ENCODE measurements around the gene NCOA6.

The NCOA6 gene

DNA sequence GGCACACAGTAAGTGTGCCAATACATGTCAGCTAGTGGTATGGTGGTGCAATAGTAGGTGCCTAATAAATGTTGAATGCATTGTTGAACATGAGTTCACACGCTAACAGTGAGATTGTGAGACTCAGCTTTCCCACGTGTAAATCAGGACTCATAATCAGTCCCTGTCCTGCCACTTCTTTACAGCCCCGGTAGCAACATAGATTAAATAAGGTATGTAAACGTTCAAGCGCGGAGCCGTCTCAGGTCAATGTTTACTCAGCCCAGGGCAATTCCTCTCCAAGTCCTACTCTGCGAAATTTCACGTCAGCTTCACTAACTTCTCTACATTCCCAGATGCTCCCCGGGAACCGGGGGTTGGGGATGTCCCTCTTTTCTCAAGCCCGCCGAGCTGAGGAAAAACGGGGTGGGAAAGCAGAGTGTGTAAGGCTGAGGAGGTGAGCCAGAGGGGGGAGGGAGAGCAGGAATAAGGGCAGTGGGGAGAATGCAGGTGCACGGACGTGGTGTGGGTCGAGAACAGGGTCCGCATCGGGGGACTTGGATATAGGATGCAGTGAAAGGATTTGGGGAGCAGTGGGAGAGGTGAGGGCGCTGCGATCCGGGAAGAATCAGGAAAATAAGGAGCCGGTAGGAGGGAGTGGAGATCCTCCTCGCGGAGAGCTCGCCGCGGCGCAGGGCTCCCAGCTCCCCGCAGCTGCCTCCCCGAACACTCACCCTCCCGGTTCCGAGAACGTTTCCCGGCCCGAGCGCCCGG is 121.9 kb downstream of the NCOA6 start:
- no peak for DNase-seq

GRCh38 chr20:34703061-34703423 is 122.4 kb downstream of the NCOA6 start:
- no peak for DNase-seq

DNA sequence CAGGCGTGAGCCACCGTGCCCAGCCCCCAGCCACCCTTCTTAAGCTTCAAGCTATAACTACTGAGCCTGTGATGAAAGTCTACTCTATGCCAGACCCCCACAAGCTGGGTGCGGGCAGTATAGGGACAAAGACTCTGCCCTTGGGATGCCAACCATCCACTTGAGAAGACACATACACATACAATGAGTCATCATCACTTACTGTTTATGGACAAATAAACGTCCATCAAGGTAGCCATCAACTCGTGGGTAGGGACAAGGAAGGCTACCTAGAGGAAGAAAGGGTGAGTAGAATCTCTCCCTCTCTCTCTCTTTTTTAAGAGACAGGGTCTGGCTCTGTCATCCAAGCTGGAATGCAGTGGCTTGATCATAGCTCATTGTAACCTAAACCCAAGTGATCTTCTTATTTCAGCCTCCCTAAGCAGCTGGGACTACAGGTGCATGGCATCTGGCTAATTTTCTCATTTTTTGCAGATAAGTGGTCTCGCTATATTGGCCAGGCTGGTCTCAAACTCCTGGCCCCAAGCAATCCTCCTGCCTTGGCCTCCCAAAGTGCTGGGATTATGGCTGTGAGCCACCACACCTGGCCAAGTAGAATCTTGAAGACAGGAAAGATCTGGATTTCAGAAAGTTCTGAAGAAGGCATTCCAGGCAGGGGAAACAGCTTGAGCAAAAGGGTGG is 123.9 kb downstream of the NCOA6 start:
- no peak for DNase-seq

DNA sequence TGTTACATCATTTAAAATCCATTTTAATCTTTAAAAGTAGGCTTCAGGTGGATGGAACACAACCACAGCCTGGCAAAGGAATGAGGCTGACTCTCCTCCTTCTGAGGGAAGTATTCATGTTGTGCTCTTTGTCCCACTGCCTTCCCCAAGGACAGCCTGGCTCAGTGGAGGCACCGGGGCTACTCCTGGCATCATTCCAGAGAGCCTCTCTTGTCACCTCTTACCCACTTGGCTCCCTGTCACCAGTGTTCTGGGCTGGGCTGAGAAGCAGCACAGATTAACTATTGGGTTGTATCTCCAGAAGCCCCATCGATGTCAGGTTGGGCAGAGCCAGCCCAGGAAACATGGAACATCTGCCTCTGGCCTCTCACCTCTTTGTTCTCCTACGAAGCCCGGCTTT is 132.0 kb downstream of the NCOA6 start:
- no peak for DNase-seq

DNA sequence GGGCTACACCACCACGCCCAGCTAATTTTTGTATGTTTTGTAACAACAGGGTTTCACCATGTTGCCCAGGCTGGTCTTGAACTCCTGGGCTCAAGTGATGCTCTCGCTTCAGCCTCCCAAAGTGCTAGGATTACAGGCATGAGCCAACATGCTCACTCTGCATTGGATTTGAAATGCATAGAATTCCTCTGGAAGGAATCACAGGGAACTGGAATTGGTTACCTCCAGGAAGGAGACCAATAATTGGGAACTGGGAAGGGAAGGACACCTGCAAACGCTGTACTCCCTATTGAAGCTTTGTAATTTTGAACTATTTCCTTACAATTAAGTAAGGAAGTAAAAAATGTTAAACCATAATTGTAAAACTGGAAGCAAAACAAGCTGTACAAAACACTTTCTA is 133.6 kb downstream of the NCOA6 start:
- DNase-seq = no peak

DNA sequence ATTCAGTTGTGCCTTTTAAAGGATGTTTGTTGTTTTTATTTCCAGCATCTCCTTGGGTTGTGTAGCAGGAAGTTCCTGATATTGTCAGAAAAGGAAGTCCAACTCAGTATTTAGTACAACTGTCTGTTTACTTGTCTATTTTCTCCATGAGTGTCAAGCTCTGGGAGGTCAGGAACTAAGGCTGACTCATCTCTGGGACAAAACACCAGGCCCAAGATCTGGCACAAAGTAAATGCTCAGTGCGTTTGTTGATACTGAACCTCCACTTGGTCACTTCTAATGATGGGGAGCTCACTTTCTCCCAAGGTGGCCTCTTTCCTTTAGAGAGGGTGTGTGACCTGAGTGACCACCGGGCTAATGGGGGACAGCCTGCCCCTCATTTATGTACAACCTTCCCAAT is 136.0 kb downstream of the NCOA6 start:
- DNase-seq = no peak

- no peak for DNase-seq
Observed at GRCh38 chr20:34683667-34684066, 141.8 kb downstream of the NCOA6 start.

DNA sequence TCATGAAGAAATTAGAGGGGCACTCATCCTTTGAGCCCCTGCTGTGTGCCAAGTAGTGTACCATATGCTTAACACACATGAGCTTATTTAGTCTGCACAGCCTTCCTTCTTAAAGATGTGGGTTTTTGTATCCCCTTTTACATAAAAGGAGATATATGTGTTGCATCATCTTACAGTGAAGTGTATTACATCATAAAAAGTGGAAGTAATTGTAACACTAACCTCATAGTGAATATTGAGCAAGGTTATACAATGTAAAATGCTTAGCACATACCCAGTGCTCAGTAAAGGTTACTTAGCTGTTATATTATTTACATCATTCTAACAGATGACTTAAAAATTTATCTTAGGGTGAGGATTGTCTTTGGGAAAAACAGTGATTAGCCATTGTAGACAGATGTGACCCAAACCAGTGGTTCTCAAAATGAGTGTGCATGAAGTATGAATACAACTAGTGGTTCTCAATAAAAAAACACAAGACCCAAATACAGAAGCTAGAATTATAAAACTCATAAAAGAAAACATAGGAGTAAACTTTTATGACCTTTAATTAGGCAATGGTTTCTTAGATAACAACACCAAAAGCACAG is 144.8 kb downstream of the NCOA6 start:
- no peak for DNase-seq

DNA sequence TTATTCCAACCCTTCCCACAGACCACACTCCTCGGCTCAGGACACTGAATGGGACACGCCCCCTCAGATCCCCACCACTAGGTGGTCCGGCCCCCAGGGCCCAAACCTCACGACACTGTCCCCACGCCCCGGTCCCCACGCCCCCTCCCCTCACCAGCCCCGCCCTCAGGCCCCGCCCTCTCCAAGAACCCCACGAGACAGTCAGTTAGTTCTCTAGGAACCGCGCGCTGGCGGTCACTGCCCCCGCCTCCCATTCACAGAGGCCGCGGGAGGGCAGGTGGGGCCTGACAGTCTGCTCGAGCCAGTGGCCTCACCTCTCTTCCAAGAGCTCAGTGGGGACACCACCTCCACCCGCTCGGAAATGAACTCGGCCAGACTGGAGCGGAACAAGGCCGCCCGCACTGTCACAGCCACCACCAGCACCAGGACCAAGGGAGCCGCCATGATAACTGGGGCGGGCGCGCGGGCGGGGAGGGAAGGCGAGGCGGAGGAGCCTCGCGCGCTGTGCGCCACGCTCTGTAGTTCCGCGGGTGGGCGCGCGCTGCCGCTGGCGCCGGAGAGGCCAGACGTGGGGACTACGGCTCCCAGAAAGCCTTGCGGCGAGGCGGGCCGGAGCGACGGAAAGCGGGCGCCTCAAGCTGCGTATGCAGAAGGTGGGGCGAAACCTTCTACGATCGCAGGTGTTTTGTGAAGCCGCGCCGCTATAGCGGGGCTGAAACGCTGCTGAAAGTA is 148.6 kb downstream of the NCOA6 start, which contains the start of gene PIGU:
Gene PIGU, minus strand, starts transcription at position 451 of the 732 bp plus-strand sequence. Its CDS starts 7 bp downstream, at position 444.
- DNase-seq = peak; percentile 98

DNA sequence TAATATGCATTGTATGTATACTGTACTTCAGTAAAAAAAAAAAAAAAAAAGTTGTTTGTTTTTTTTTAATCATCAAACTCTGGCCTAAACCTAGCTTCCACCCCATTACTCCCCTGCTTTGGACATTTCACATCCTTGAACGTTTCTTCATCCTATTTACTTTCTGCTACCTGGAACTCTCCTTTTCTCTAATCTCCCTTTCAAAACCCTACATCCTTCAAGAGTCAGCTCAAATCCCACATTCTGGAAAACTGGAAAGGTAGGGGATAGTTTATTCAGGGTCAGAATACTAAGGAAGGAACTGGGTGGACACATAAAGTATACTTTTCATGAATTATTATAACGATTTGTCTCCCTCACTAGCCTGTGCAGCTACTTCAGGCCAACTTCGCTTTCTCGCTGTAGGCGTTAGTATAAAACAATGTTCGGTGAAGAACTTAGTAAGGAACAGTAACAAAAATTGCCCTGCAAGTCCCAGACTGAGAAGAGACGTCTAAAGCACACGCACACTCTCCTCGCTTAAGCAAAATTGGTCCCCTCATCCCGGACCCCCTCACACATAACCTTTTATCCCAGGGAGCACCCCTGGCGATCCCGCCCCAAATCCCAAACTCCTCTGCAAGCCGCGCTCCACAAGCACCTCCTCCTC is 149.3 kb downstream of the NCOA6 start:
- DNase-seq = no peak

- no peak for DNase-seq
Observed at GRCh38 chr20:34675561-34675960, 149.9 kb downstream of the NCOA6 start.

DNA sequence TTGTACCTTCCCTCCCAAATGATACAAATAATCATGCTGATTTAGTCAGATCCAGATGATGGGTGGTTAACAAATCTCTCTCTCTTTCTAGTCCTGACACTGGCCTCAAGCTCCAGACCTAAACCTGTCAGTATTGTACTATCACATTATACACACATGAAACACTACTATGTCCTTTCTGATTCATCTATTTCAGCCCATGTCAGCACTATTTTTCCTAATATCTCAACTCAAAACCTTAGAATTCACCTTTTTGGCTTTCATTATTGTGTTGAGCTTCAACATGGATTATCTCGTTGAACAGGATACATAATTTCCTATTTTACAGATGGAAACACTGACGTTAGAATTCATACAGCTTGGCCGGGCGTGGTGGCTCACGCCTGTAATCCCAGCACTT is 152.0 kb downstream of the NCOA6 start:
- no peak for DNase-seq

GRCh38 chr20:34669094-34669493 is 156.4 kb downstream of the NCOA6 start:
- DNase-seq = no peak

All from NCI-H2171 (cell line).